Skeletal muscle tissue (tissue), 4 donors: ENCODE measurements around the gene CLDN20. TPM values are rescaled to one million over a fixed set of nuclear protein-coding genes. Genes with fewer than 3 reads are reported as not detected.
"Not testable (repeated sequence)": the region's sequence is repeated elsewhere in the genome, so short reads cannot be mapped to it uniquely, and the experiment has no call there.

ENCODE experiments used
- H3K27ac ChIP-seq: one replicate; pipeline ENCODE4 v1.7.0; 2013; ENCODE audit warnings: mild to moderate bottlenecking, low read depth, low read length, inconsistent platforms
- H3K27me3 ChIP-seq, 3 donors: one replicate each; pipeline ENCODE4 v1.7.0; 2013; ENCODE audit warnings: low read length in 3 of 3; ENCODE audit not compliant: control insufficient read depth in 3 of 3, insufficient read depth in 3 of 3
- H3K36me3 ChIP-seq, 3 donors: one replicate each; pipeline ENCODE4 v1.7.0; 2013; ENCODE audit warnings: low read length in 3 of 3; ENCODE audit not compliant: control insufficient read depth in 3 of 3, insufficient read depth in 3 of 3
- H3K4me1 ChIP-seq, 3 donors: one replicate each; pipeline ENCODE4 v1.7.0; 2013; ENCODE audit warnings: low read length in 3 of 3, mild to moderate bottlenecking in 3 of 3; ENCODE audit not compliant: control insufficient read depth in 3 of 3, insufficient read depth in 3 of 3
- H3K4me3 ChIP-seq, 3 donors: one replicate each; pipeline ENCODE4 v1.7.0; 2013; ENCODE audit warnings: low read length in 3 of 3
- H3K9ac ChIP-seq, 3 donors: one replicate each; pipeline ENCODE4 v1.7.0; 2013; ENCODE audit warnings: low read length in 3 of 3, mild to moderate bottlenecking in 3 of 3, moderate library complexity in 2 of 3, low read depth in 1 of 3
- H3K9me3 ChIP-seq, 3 donors: one replicate each; pipeline ENCODE4 v1.7.0; 2013; ENCODE audit warnings: low read length in 3 of 3; ENCODE audit not compliant: control insufficient read depth in 3 of 3
- total RNA-seq: library from RNA; depleted of rRNA; stranded (reverse); fragments of >200 nt; gene quantifications from one replicate; pipeline ENCODE4 v1.2.3, GENCODE V29; 2014
- donor health status: Osteomylitis.

CLDN20 gene
- total RNA-seq, 1 donor from 2014 or later: not detected

DNA sequence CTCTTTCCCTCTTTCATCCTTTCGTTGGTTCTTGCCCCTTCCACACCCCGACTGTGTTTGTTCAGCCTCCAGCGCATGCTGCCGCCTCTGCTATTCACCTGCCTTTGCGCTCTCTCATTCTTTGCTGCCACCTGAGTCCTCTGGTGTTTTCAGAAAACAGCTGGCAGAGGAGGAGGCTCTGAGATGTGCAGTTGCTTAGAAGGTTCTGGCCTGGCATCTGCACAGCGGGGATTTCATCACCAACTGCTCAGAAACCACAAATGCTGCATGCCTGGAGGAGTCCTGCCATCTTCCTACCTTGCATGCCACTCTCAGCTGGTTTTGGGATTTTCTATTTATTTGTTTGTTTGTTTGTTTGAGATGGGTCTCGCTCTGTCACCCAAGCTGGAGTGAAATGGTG is 39.2 kb upstream of the CLDN20 start:
- no peaks in the 10 kb centered on the region for H3K27me3 ChIP-seq
- H3K9me3 ChIP-seq: no peaks in the 10 kb centered on the region
- H3K36me3 ChIP-seq: no peaks in the 10 kb centered on the region
- no peak overlapping the region for H3K4me3 ChIP-seq
- H3K4me1 ChIP-seq: peaks cover 2 to 6% (median 4%) of the 10 kb centered on the region in 3 donors
- no peak overlapping the region for H3K27ac ChIP-seq
- H3K9ac ChIP-seq: no peak overlapping the region

GRCh38 chr6:155227046-155227445 is 36.8 kb upstream of the CLDN20 start:
- Histone ChIP-seq H3K4me1 (peaks cover 0 to 6% (median 4%) of the 10 kb centered on the region in 3 donors), H3K4me3 (no peak overlapping the region), H3K27me3 (no peaks in the 10 kb centered on the region), H3K27ac (no peak overlapping the region), H3K36me3 (no peaks in the 10 kb centered on the region), H3K9me3 (no peaks in the 10 kb centered on the region), H3K9ac (no peak overlapping the region)

DNA sequence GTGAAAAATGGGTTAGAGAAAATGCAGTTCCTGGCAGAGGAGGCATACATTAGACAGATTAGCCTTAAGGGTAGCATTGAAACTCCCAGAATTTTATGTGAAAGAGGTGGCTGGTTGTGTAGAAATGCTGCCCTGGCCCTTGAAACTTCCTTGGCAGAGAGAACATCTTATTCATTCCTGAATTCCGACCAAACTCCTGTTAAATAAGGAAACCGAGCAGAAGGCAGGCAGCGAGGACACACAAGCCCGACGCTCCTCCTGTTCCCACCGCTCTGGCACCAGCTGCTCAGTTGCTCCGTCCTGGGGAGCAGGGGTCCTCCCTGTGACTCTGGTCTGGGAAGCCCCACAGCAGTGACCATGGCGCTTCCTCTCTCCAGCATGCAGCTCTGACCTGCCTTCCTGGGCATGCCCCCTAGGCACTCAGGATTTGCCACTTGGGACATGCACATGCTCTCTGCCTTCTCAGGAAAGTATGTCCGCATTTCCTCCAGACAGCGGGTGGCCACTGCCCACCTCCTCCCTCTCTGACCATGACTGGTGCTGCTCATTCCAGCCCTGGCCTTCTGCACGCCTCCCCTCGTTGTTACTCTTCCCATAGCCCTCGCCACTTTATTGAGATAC is 35.2 kb upstream of the CLDN20 start:
- Histone ChIP-seq H3K4me1 (peaks cover 0 to 6% (median 4%) of the 10 kb centered on the region in 3 donors), H3K9ac (peak overlapping the region in 1 of 3 donors; percentile 35), H3K36me3 (no peaks in the 10 kb centered on the region), H3K27me3 (no peaks in the 10 kb centered on the region), H3K27ac (no peak overlapping the region), H3K4me3 (no peak overlapping the region), H3K9me3 (no peaks in the 10 kb centered on the region)

DNA sequence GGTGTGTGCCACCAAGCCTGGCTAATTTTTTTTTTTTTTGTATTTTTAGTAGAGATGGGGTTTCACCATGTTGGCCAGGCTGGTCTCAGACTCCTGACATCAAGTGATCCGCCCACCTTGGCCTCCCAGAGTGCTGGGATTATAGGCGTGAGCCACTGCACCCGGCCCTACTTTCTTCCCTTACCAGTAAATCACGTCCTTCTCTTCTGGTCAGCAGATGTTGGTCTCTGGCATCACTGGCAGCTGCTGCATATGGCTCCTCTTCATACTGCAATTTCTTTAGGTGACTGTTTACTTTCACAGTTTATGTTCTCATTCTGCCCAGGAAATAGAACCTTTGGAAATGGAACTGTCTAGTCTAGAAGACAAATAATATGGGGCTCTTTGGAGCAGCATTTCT is 32.8 kb upstream of the CLDN20 start:
- H3K9me3 ChIP-seq, H3K4me1 ChIP-seq, H3K4me3 ChIP-seq, H3K36me3 ChIP-seq, H3K27me3 ChIP-seq, H3K9ac ChIP-seq, H3K27ac ChIP-seq: not testable (repeated sequence)

DNA sequence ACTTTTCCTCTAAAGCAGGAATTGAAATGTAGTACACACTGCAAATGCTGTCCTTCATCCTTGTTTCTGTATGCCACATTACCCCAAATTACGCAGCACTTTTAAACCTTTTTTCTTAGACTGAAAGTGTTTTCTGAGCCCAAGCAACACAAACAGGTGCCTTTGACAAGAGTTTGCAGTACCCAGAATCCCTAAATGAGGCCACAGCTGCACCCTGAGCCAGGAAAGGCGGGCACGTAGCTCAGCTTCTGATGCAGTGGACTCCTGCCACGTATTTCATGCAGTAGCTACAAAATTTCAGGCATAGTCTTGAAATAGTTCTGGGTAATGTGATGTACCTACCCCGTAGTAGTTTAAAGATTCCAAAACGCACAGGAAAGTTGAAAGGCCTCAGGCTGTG is 31.0 kb upstream of the CLDN20 start:
- Histone ChIP-seq H3K4me3 (no peak overlapping the region), H3K9me3 (no peaks in the 10 kb centered on the region), H3K36me3 (no peaks in the 10 kb centered on the region), H3K27me3 (no peaks in the 10 kb centered on the region), H3K4me1 (peaks cover 0 to 6% (median 4%) of the 10 kb centered on the region in 3 donors), H3K27ac (no peak overlapping the region), H3K9ac (no peak overlapping the region)

GRCh38 chr6:155234167-155234566 is 29.6 kb upstream of the CLDN20 start:
- H3K9me3 ChIP-seq: no peaks in the 10 kb centered on the region
- no peak overlapping the region for H3K27ac ChIP-seq
- H3K4me1 ChIP-seq: no peaks in the 10 kb centered on the region
- H3K36me3 ChIP-seq: no peaks in the 10 kb centered on the region
- H3K27me3 ChIP-seq: no peaks in the 10 kb centered on the region
- H3K4me3 ChIP-seq: no peak overlapping the region
- H3K9ac ChIP-seq: no peak overlapping the region

- no peak overlapping the region for H3K9ac ChIP-seq
- H3K27me3 ChIP-seq: no peaks in the 10 kb centered on the region
- H3K27ac ChIP-seq: no peak overlapping the region
- H3K4me1 ChIP-seq: no peaks in the 10 kb centered on the region
- no peaks in the 10 kb centered on the region for H3K9me3 ChIP-seq
- H3K4me3 ChIP-seq: no peak overlapping the region
- no peaks in the 10 kb centered on the region for H3K36me3 ChIP-seq
Measured at GRCh38 chr6:155234687-155235086, 29.1 kb upstream of the CLDN20 start.

GRCh38 chr6:155235087-155235486 is 28.7 kb upstream of the CLDN20 start:
- Histone ChIP-seq H3K9me3 (no peaks in the 10 kb centered on the region), H3K27ac (no peak overlapping the region), H3K4me1 (no peaks in the 10 kb centered on the region)

DNA sequence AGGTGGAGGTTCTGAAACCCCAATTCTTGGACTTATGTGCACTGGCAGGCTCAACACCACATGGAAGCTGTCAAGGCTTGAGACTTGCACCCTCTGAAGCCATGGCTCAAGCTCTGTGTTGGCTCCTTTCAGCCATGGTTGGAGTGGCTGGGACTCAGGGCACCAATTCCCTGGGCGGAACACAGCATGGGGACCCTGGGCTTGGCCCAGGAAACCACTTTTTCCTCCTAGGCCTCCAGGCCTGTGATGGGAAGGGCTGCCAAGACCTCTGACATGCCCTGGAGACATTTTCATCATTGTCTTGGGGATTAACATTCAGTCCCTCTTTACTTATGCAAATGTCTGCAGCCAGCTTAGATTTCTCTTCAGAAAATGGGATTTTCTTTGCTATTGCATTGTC is 26.2 kb upstream of the CLDN20 start:
- no peaks in the 10 kb centered on the region for H3K4me1 ChIP-seq

More at GRCh38 chr6:155235087-155235486, 28.7 kb upstream of the CLDN20 start:
- Histone ChIP-seq H3K36me3 (no peaks in the 10 kb centered on the region), H3K4me3 (no peak overlapping the region), H3K27me3 (no peaks in the 10 kb centered on the region), H3K9ac (no peak overlapping the region)

GRCh38 chr6:155240905-155241600 is 22.8 kb upstream of the CLDN20 start:
- Histone ChIP-seq H3K9me3 (no peaks in the 10 kb centered on the region), H3K9ac (no peak overlapping the region), H3K27me3 (no peaks in the 10 kb centered on the region), H3K36me3 (peaks cover 0 to 6% (median 3%) of the 10 kb centered on the region in 3 donors), H3K4me1 (no peaks in the 10 kb centered on the region), H3K27ac (no peak overlapping the region), H3K4me3 (no peak overlapping the region)

More for the DNA sequence above, 26.2 kb upstream of the CLDN20 start:
- Histone ChIP-seq H3K36me3 (peaks cover 0 to 6% (median 3%) of the 10 kb centered on the region in 3 donors), H3K4me3 (no peak overlapping the region), H3K9ac (no peak overlapping the region), H3K27ac (no peak overlapping the region), H3K27me3 (no peaks in the 10 kb centered on the region), H3K9me3 (no peaks in the 10 kb centered on the region)
